B cell (primary cell): ENCODE results near the gene BRAF. TPM values are rescaled to one million over a fixed set of nuclear protein-coding genes. Genes with fewer than 3 reads are reported as not detected.
"Not testable (repeated sequence)": the region's sequence is repeated elsewhere in the genome, so short reads cannot be mapped to it uniquely, and the experiment has no call there.

Experiments used
- ATAC-seq: fragments of 200-7000 bp; cut with Tn5 transposase; one replicate; pipeline ENCODE4 v1.10.0; 2021; ENCODE audit warnings: low read depth, mild to moderate bottlenecking, moderate number of reproducible peaks, moderate library complexity
- CTCF ChIA-PET: fragments of 350-600 bp; sonication (Branson Sonifier 250); formaldehyde crosslinking; loops from one replicate; lab custom pipeline; 2021; ENCODE audit warnings: antibody characterized with exemption, inconsistent platforms; lab: Charles Lee
- POLR2A ChIA-PET: fragments of 350-600 bp; sonication (Branson Sonifier 250); formaldehyde crosslinking; loops from one replicate; lab custom pipeline; 2021; ENCODE audit warnings: antibody characterized with exemption; lab: Charles Lee
- DNase-seq: peaks from one replicate; pipeline ENCODE4 v3.0.0; 2013
- H2AFZ ChIP-seq: 2 replicates; pipeline ENCODE4 v1.6.1; 2012; ENCODE audit warnings: mild to moderate bottlenecking, low read depth, low read length; ENCODE audit not compliant: insufficient read depth, poor library complexity, severe bottlenecking
- H3K27ac ChIP-seq, 2 donors: 1 replicate in 1 of 2; 2 replicates in 1 of 2; pipeline ENCODE4 v1.5.1; 2012 to 2013; ENCODE audit warnings: low read length in 2 of 2, mild to moderate bottlenecking in 2 of 2, moderate library complexity in 1 of 2
- H3K27me3 ChIP-seq, 4 experiments: fragments of 200-600 bp in 1 of 4; sonication (generic) in 1 of 4; replicated peaks in 1 of 4; 1 replicate in 2 of 4; 2 replicates in 2 of 4; pipeline versions ENCODE4 v1.6.1 to v1.7.0; 2013 to 2016; ENCODE audit warnings: low read length in 3 of 4, mild to moderate bottlenecking in 2 of 4, mixed read lengths in 1 of 4, moderate library complexity in 1 of 4; ENCODE audit not compliant: insufficient read depth in 4 of 4, control insufficient read depth in 3 of 4; ENCODE audit errors: control extremely low read depth in 1 of 4
- H3K36me3 ChIP-seq, 2 experiments: replicated peaks in 1 of 2; 1 replicate in 1 of 2; 2 replicates in 1 of 2; pipeline versions ENCODE4 v1.6.1 to v1.7.1; 2013; ENCODE audit warnings: low read length in 1 of 2; ENCODE audit not compliant: insufficient read depth in 2 of 2, control insufficient read depth in 1 of 2; ENCODE audit errors: control extremely low read depth in 1 of 2, extremely low read depth in 1 of 2
- H3K4me1 ChIP-seq, 2 donors: fragments of 200-600 bp in 1 of 2; sonication (generic) in 1 of 2; 1 replicate in 1 of 2; 2 replicates in 1 of 2; pipeline versions ENCODE4 v1.5.1 to v1.6.1; 2013 to 2017; ENCODE audit warnings: low read length in 2 of 2; ENCODE audit not compliant: control insufficient read depth in 2 of 2, insufficient read depth in 2 of 2
- H3K4me2 ChIP-seq: replicated peaks from 2 replicates; pipeline ENCODE3; 2012; ENCODE audit warnings: mild to moderate bottlenecking, low read depth, low read length; ENCODE audit not compliant: poor library complexity, severe bottlenecking
- H3K4me3 ChIP-seq, 5 experiments: fragments of 200-600 bp in 1 of 5; sonication (generic) in 1 of 5; 1 replicate in 3 of 5; 2 replicates in 2 of 5; pipeline versions ENCODE4 v1.5.1 to v1.7.0; 2011 to 2016; ENCODE audit warnings: low read length in 4 of 5, mild to moderate bottlenecking in 4 of 5, low read depth in 2 of 5, control low read depth in 1 of 5, moderate library complexity in 1 of 5; ENCODE audit not compliant: insufficient read depth in 1 of 5; ENCODE audit errors: control extremely low read depth in 1 of 5, extremely low read depth in 1 of 5
- H3K79me2 ChIP-seq: fragments of 200-600 bp; sonication (generic); one replicate; pipeline ENCODE4 v1.6.0; 2016; ENCODE audit warnings: low read length; ENCODE audit not compliant: control insufficient read depth, insufficient read depth
- H3K9ac ChIP-seq: fragments of 200-600 bp; sonication (generic); 2 replicates; pipeline ENCODE4 v1.6.1; 2017; ENCODE audit warnings: mild to moderate bottlenecking, low read length, moderate library complexity
- H3K9me3 ChIP-seq, 3 donors: one replicate each; pipeline versions ENCODE4 v1.6.1 to v1.7.1; 2013; ENCODE audit warnings: low read length in 2 of 3; ENCODE audit not compliant: control insufficient read depth in 2 of 3, insufficient read depth in 1 of 3; ENCODE audit errors: control extremely low read depth in 1 of 3
- H4K20me1 ChIP-seq: 2 replicates; pipeline ENCODE4 v1.6.0; 2012; ENCODE audit warnings: mild to moderate bottlenecking, low read length; ENCODE audit not compliant: insufficient read depth, control insufficient read depth, poor library complexity, severe bottlenecking
- H3K27ac Mint-ChIP-seq: one replicate; pipeline ENCODE4 v1.8.0; 2021; ENCODE audit warnings: mixed read lengths
- H3K27me3 Mint-ChIP-seq: one replicate; pipeline ENCODE4 v1.8.0; 2021; ENCODE audit warnings: mixed read lengths
- H3K4me1 Mint-ChIP-seq: one replicate; pipeline ENCODE4 v1.8.0; 2021; ENCODE audit warnings: mixed read lengths
- H3K4me3 Mint-ChIP-seq: one replicate; pipeline ENCODE4 v1.8.0; 2021; ENCODE audit warnings: mixed read lengths
- H3K9me3 Mint-ChIP-seq: one replicate; pipeline ENCODE4 v1.8.0; 2022; ENCODE audit warnings: mixed read lengths; ENCODE audit not compliant: insufficient read depth
- EZH2 ChIP-seq: IDR thresholded peaks from 2 replicates; pipeline ENCODE4 v1.6.1; 2012; ENCODE audit warnings: borderline replicate concordance, low read depth, mild to moderate bottlenecking, moderate library complexity, low read length; ENCODE audit not compliant: insufficient read depth, poor library complexity, severe bottlenecking
- WGBS: methylation state at CpG from one replicate; pipeline ENCODE4 v1.1.5; 2013; ENCODE audit warnings: missing lambda C conversion rate; ENCODE audit not compliant: insufficient coverage; 5-methylcytosine and 5-hydroxymethylcytosine counted together
- intact Hi-C: fragments of 100-400 bp; cut with micrococcal nuclease; formaldehyde crosslinking; loops from one replicate; pipeline ENCODE4 v1.10.0; 2022
- polyA plus RNA-seq: library from polyadenylated mRNA; depleted of rRNA; stranded (reverse); fragments of >200 nt; gene quantifications from 2 replicates; pipeline ENCODE4 v1.2.3, GENCODE V29; 2012
- total RNA-seq, 2 donors: library from RNA; stranded (reverse); fragments of 120-200 nt in 1 of 2; gene quantifications; 1 replicate in 1 of 2; 2 replicates in 1 of 2; pipeline versions ENCODE4 v1.2.3 to v1.2.4, GENCODE V29; 2013 to 2022
- TF ChIP-seq, protein P1 (sequence below): fragments of 200-600 bp; IDR thresholded peaks from one replicate; pipeline ENCODE4 v1.8.0; 2022; ENCODE audit warnings: antibody characterized with exemption, mild to moderate bottlenecking

The BRAF gene
- total and polyA plus RNA-seq, 2 donors (not counting 1 experiment from before 2014, with no cell fraction given): 13.5 to 90.9 TPM

DNA sequence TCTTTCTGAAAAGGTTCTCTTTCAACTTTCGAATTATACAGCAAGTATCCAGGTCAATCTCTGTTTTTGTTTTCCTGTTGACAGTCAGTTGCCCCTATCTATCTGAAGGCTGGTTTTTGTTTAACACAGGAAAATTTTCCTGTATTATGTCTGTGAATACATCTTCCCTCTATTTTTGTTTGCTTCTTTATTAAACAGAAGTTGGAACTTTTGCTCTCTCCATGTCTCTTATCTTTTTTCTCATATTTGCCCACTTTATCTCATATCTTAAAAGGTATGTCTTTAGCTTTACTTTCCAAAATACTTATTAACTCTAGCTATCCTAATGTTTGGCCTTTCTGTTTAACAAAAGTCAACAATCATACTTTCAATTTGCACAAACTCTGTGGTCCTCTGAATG, 95.0 kb downstream of the BRAF start:
- CTCF ChIA-PET: interaction anchor here (1.2 kb wide), 1 partner anchor 18 kb away, joined by 4 read pairs; no protein-coding TSS in a partner anchor
- 100% methylated on average over 1 of the region's 1 CpG for WGBS
- H3K27ac Mint-ChIP-seq: no peak overlapping the region
- Histone ChIP-seq H3K4me1 (no peaks in the 10 kb centered on the region), H3K79me2 (no peaks in the 10 kb centered on the region), H3K4me3 (no peak overlapping the region), H3K27me3 (no peaks in the 10 kb centered on the region), H3K9me3 (no peaks in the 10 kb centered on the region), H3K27ac (no peak overlapping the region), H3K4me2 (no peak overlapping the region), H2AFZ (no peak overlapping the region), H3K36me3 (peaks cover 0 to 31% of the 10 kb centered on the region in 2 experiments), H4K20me1 (no peaks in the 10 kb centered on the region), H3K9ac (no peak overlapping the region)
- no peak overlapping the region for H3K4me3 Mint-ChIP-seq
- intact Hi-C loops: no loop called here
- H3K27me3 Mint-ChIP-seq: no peaks in the 10 kb centered on the region
- DNase-seq: no peak
- TF ChIP-seq EZH2: no peak
- TF ChIP-seq, protein P1, sequence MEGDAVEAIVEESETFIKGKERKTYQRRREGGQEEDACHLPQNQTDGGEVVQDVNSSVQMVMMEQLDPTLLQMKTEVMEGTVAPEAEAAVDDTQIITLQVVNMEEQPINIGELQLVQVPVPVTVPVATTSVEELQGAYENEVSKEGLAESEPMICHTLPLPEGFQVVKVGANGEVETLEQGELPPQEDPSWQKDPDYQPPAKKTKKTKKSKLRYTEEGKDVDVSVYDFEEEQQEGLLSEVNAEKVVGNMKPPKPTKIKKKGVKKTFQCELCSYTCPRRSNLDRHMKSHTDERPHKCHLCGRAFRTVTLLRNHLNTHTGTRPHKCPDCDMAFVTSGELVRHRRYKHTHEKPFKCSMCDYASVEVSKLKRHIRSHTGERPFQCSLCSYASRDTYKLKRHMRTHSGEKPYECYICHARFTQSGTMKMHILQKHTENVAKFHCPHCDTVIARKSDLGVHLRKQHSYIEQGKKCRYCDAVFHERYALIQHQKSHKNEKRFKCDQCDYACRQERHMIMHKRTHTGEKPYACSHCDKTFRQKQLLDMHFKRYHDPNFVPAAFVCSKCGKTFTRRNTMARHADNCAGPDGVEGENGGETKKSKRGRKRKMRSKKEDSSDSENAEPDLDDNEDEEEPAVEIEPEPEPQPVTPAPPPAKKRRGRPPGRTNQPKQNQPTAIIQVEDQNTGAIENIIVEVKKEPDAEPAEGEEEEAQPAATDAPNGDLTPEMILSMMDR: no peak
- H3K4me1 Mint-ChIP-seq: peaks cover 3% of the 10 kb centered on the region
- POLR2A ChIA-PET: no interaction called here
- H3K9me3 Mint-ChIP-seq: no peaks in the 10 kb centered on the region
- ATAC-seq: no peak

DNA sequence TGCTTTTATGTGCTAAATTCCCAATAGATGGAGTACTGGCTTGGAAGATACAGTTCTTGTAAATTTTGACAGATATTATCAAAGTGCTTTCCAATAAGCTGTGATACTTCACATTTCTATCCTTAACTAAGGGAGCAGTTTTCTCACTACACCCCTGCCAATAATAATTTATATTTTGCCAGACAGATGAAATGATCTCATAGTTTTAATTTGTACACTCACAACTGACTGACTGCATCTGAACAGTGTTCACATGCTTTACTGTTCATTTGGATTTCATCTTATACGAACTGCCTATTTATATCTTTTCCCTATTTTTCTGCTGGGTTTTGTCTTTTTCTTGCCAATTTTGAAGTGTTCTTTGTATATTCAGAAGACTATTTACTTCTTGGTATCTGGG, 96.0 kb downstream of the BRAF start:
- Histone ChIP-seq H3K27me3 (no peaks in the 10 kb centered on the region), H3K9ac (no peak overlapping the region), H3K4me1 (no peaks in the 10 kb centered on the region), H4K20me1 (no peaks in the 10 kb centered on the region), H2AFZ (no peak overlapping the region), H3K79me2 (no peaks in the 10 kb centered on the region), H3K36me3 (peaks cover 0 to 24% of the 10 kb centered on the region in 2 experiments), H3K4me3 (no peak overlapping the region), H3K27ac (no peak overlapping the region), H3K4me2 (no peak overlapping the region), H3K9me3 (no peaks in the 10 kb centered on the region)
- WGBS: no CpG with 5 or more reads among the region's 1 CpG
- Mint-ChIP-seq H3K27ac (no peak overlapping the region), H3K4me3 (no peak overlapping the region), H3K27me3 (no peaks in the 10 kb centered on the region), H3K9me3 (no peaks in the 10 kb centered on the region), H3K4me1 (no peaks in the 10 kb centered on the region)
- ChIA-PET POLR2A (no interaction called here), CTCF (interaction anchor here (0.7 to 0.9 kb wide), 2 partner anchors 18 to 87 kb away, joined by 4 to 5 read pairs; no protein-coding TSS in a partner anchor)
- ATAC-seq (no peak), DNase-seq (no peak)
- TF ChIP-seq, protein P1: no peak
- TF ChIP-seq EZH2: no peak
- intact Hi-C loops: no loop called here

DNA sequence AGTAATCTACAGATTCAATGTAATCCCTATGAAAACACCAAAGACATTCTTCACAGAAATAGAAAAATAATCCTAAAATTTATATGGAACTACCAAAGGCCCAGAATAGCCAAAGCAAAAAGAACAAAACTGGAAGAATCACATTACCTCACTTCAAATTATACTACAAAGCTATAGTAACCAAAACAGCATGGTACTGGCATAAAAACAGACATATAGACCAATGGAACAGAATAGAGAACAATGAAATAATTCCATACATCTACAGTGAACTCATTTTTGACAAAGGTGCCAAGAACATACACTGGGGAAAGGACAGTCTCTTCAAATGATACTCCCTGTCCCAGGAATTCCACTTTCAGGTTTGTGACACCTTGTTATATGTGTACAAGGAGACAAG, 107.3 kb downstream of the BRAF start:
- H3K79me2 ChIP-seq, H4K20me1 ChIP-seq, H3K4me3 ChIP-seq, intact Hi-C loops, H3K4me1 ChIP-seq, H3K4me3 Mint-ChIP-seq, H3K27ac ChIP-seq, H3K27me3 ChIP-seq, H2AFZ ChIP-seq, H3K4me1 Mint-ChIP-seq, DNase-seq, H3K9ac ChIP-seq, POLR2A ChIA-PET, H3K9me3 Mint-ChIP-seq, H3K27ac Mint-ChIP-seq, H3K4me2 ChIP-seq, H3K36me3 ChIP-seq, ATAC-seq, H3K9me3 ChIP-seq, H3K27me3 Mint-ChIP-seq: not testable (repeated sequence)
- CTCF ChIA-PET: interaction anchor here (0.6 to 11.6 kb wide), 2 partner anchors 196 to 808 kb away, joined by 3 to 254 read pairs; partner anchors contain the start of gene MRPS33
